ENCODE measurements around the gene UGT1A7. TPM values are rescaled to one million over a fixed set of nuclear protein-coding genes. Genes with fewer than 3 reads are reported as not detected.

Gene UGT1A7
- total and polyA plus RNA-seq, 9 of the 15 experiments (the other 6 are each of a cell fraction or from before 2014, with no cell fraction given), result not detected

- TF ChIP-seq, protein P1, sequence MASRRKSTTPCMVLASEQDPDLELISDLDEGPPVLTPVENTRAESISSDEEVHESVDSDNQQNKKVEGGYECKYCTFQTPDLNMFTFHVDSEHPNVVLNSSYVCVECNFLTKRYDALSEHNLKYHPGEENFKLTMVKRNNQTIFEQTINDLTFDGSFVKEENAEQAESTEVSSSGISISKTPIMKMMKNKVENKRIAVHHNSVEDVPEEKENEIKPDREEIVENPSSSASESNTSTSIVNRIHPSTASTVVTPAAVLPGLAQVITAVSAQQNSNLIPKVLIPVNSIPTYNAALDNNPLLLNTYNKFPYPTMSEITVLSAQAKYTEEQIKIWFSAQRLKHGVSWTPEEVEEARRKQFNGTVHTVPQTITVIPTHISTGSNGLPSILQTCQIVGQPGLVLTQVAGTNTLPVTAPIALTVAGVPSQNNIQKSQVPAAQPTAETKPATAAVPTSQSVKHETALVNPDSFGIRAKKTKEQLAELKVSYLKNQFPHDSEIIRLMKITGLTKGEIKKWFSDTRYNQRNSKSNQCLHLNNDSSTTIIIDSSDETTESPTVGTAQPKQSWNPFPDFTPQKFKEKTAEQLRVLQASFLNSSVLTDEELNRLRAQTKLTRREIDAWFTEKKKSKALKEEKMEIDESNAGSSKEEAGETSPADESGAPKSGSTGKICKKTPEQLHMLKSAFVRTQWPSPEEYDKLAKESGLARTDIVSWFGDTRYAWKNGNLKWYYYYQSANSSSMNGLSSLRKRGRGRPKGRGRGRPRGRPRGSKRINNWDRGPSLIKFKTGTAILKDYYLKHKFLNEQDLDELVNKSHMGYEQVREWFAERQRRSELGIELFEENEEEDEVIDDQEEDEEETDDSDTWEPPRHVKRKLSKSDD (conservative IDR thresholded peaks at IDR 0.05; ENCODE audit: low read length), result no peak
- TF ChIP-seq, protein P2, sequence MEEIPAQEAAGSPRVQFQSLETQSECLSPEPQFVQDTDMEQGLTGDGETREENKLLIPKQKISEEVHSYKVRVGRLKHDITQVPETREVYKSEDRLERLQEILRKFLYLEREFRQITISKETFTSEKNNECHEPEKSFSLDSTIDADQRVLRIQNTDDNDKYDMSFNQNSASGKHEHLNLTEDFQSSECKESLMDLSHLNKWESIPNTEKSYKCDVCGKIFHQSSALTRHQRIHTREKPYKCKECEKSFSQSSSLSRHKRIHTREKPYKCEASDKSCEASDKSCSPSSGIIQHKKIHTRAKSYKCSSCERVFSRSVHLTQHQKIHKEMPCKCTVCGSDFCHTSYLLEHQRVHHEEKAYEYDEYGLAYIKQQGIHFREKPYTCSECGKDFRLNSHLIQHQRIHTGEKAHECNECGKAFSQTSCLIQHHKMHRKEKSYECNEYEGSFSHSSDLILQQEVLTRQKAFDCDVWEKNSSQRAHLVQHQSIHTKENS (CRISPR knock-in tag; IDR thresholded peaks at IDR 0.05), result no peak
- TF ChIP-seq KDM1A (IDR thresholded peaks at IDR 0.05) (no peak), L3MBTL2 (IDR thresholded peaks at IDR 0.05) (peak; percentile 57; the same call in 1 of the 2 replicates)
- TF ChIP-seq, protein P3, sequence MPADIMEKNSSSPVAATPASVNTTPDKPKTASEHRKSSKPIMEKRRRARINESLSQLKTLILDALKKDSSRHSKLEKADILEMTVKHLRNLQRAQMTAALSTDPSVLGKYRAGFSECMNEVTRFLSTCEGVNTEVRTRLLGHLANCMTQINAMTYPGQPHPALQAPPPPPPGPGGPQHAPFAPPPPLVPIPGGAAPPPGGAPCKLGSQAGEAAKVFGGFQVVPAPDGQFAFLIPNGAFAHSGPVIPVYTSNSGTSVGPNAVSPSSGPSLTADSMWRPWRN (IDR thresholded peaks at IDR 0.05; ENCODE audit: low read depth), result no peak
Measured at GRCh38 chr2:233743464-233744259, 62.0 kb downstream of the UGT1A7 start (continued).
